Endothelial cell of umbilical vein (primary cell): ENCODE data around the gene SMCO4. TPM values are rescaled to one million over a fixed set of nuclear protein-coding genes. Genes with fewer than 3 reads are reported as not detected.

Experiments used
- BruUV-seq: library from RNA; stranded (reverse); fragments of 400-500 nt; replicated peaks from 2 replicates; lab custom pipeline; 2021; lab: Mats Ljungman, UMichigan
- CTCF ChIA-PET: fragments of 300-600, 350-600 bp; sonication (Branson Sonifier 250); formaldehyde crosslinking; loops from one replicate; lab custom pipeline; 2021; ENCODE audit warnings: antibody characterized with exemption, inconsistent platforms; lab: Charles Lee
- POLR2A ChIA-PET: fragments of 300-600, 350-600 bp; sonication (Branson Sonifier 250); formaldehyde crosslinking; loops from one replicate; lab custom pipeline; 2021; ENCODE audit warnings: antibody characterized with exemption, inconsistent platforms; lab: Charles Lee
- DNase-seq: peaks from one replicate; pipeline ENCODE4 v3.0.0-alpha.2; 2011; ENCODE audit warnings: low read depth, low spot score
- FAIRE-seq: peaks from 2 replicates; lab custom pipeline; 2011; peaks lifted over from hg19 to GRCh38; lab: Jason Lieb, UNC
- H2AFZ ChIP-seq: 2 replicates; pipeline ENCODE4 v1.6.0; 2012; ENCODE audit warnings: low read depth, low read length, control low read depth, inconsistent platforms
- H3K27ac ChIP-seq: 2 replicates; pipeline ENCODE4 v1.5.1; 2011; ENCODE audit warnings: low read depth, mild to moderate bottlenecking, control low read depth, low read length, moderate library complexity; ENCODE audit not compliant: insufficient read depth
- H3K27me3 ChIP-seq, 2 experiments: 2 replicates each; pipeline versions ENCODE4 v1.6.0 to v1.6.1; 2011; ENCODE audit warnings: low read length in 2 of 2, mixed read lengths in 1 of 2; ENCODE audit not compliant: control insufficient read depth in 2 of 2, insufficient read depth in 2 of 2
- H3K36me3 ChIP-seq, 2 experiments: 2 replicates in 1 of 2; 3 replicates in 1 of 2; pipeline ENCODE4 v1.5.1; 2011; ENCODE audit warnings: low read length in 2 of 2, mild to moderate bottlenecking in 1 of 2, moderate library complexity in 1 of 2; ENCODE audit not compliant: control insufficient read depth in 2 of 2, insufficient read depth in 2 of 2; ENCODE audit errors: extremely low read depth in 1 of 2
- H3K4me1 ChIP-seq: 3 replicates; pipeline ENCODE4 v1.5.1; 2011; ENCODE audit warnings: mild to moderate bottlenecking, low read length; ENCODE audit not compliant: control insufficient read depth, insufficient read depth; ENCODE audit errors: extremely low read depth
- H3K4me2 ChIP-seq: 2 replicates; pipeline ENCODE4 v1.6.1; 2011; ENCODE audit warnings: low read length, control low read depth, mixed read lengths; ENCODE audit not compliant: insufficient read depth
- H3K4me3 ChIP-seq, 3 experiments: fragments of 200-600 bp in 1 of 3; sonication (generic), shearing (Covaris generic) in 1 of 3; replicated peaks in 1 of 3; 2 replicates each; pipeline ENCODE4 v1.5.1; 2011 to 2016; ENCODE audit warnings: control low read depth in 3 of 3, low read length in 3 of 3, mild to moderate bottlenecking in 2 of 3, inconsistent platforms in 1 of 3, low read depth in 1 of 3, moderate library complexity in 1 of 3; ENCODE audit not compliant: insufficient read depth in 1 of 3
- H3K79me2 ChIP-seq: 2 replicates; pipeline ENCODE4 v1.6.0; 2012; ENCODE audit warnings: low read length, inconsistent platforms; ENCODE audit not compliant: control insufficient read depth, insufficient read depth
- H3K9ac ChIP-seq: replicated peaks from 2 replicates; pipeline ENCODE3; 2011; ENCODE audit warnings: low read length, control low read depth; ENCODE audit not compliant: insufficient read depth; ENCODE audit errors: extremely low read depth
- H3K9me1 ChIP-seq: replicated peaks from 3 replicates; pipeline ENCODE4 v1.6.0; 2011; ENCODE audit warnings: mild to moderate bottlenecking, low read length; ENCODE audit not compliant: control insufficient read depth, insufficient read depth; ENCODE audit errors: extremely low read depth
- H3K9me3 ChIP-seq: replicated peaks from 2 replicates; pipeline ENCODE4 v1.5.1; 2012; ENCODE audit warnings: low read length, inconsistent platforms; ENCODE audit not compliant: control insufficient read depth, insufficient read depth
- H4K20me1 ChIP-seq: replicated peaks from 2 replicates; pipeline ENCODE3; 2011; ENCODE audit warnings: mild to moderate bottlenecking, low read length; ENCODE audit not compliant: control insufficient read depth, insufficient read depth; ENCODE audit errors: extremely low read depth
- EZH2 ChIP-seq: IDR thresholded peaks from 2 replicates; pipeline ENCODE4 v1.6.1; 2012; ENCODE audit warnings: borderline replicate concordance, low read depth, mild to moderate bottlenecking, moderate library complexity, low read length, inconsistent platforms; ENCODE audit not compliant: severe bottlenecking
- FOS ChIP-seq: IDR thresholded peaks from 2 replicates; pipeline ENCODE4 v1.6.1; 2011; ENCODE audit warnings: mild to moderate bottlenecking, low read length, moderate library complexity, borderline replicate concordance; ENCODE audit not compliant: insufficient read depth
- GATA2 ChIP-seq: IDR thresholded peaks from 2 replicates; pipeline ENCODE4 v1.7.0; 2011; ENCODE audit warnings: low read depth, mild to moderate bottlenecking, moderate library complexity, mixed read lengths, low read length; ENCODE audit not compliant: insufficient read length, insufficient read depth
- JUN ChIP-seq: IDR thresholded peaks from 2 replicates; pipeline ENCODE4 v1.6.1; 2011; ENCODE audit warnings: borderline replicate concordance, low read depth; ENCODE audit not compliant: insufficient read length, insufficient read depth
- MYC ChIP-seq: IDR thresholded peaks from one replicate; pipeline ENCODE4 v1.6.1; 2011; ENCODE audit warnings: mild to moderate bottlenecking, low read depth, low read length
- POLR2A ChIP-seq: IDR thresholded peaks from 2 replicates; pipeline ENCODE4 v1.6.1; 2012; ENCODE audit warnings: low read depth, mild to moderate bottlenecking, control low read depth, low read length
- POLR2AphosphoS5 ChIP-seq: IDR thresholded peaks from 2 replicates; pipeline ENCODE4 v1.6.1; 2012; ENCODE audit warnings: low read depth, mild to moderate bottlenecking, control low read depth, low read length, moderate library complexity; ENCODE audit not compliant: insufficient read depth
- dilution Hi-C: fragments of 300-500 bp; cut with MboI; formaldehyde crosslinking; loops from one replicate; pipeline ENCODE4 v1.15.0; 2019; ENCODE audit warnings: low sequenced_read_pairs; ENCODE audit not compliant: extremely low pct_ligation_motif_present
- intact Hi-C: fragments of 100-400 bp; cut with micrococcal nuclease; formaldehyde crosslinking; loops from one replicate; pipeline ENCODE4 v1.10.0; 2022
- polyA plus RNA-seq, 4 experiments: library from polyadenylated mRNA; depleted of rRNA in 3 of 4; stranded (reverse) in 3 of 4; unstranded in 1 of 4; fragments of >200 nt; gene quantifications; 2 replicates each; pipeline versions ENCODE4 v1.2.1 to v1.2.3, GENCODE V29; 2011 to 2012; ENCODE audit warnings: missing spikeins in 1 of 4
- total RNA-seq: library from RNA; stranded (reverse); gene quantifications from 2 replicates; pipeline ENCODE4 v1.2.3, GENCODE V29; 2021
- TF ChIP-seq, protein P1 (sequence below): IDR thresholded peaks from 2 replicates; pipeline ENCODE4 v1.6.1; 2011; ENCODE audit not compliant: insufficient read depth, insufficient read length
- TF ChIP-seq, protein P2 (sequence below), 2 donors: IDR thresholded peaks; 1 replicate in 1 of 2; 2 replicates in 1 of 2; pipeline ENCODE4 v1.5.1; 2011; ENCODE audit warnings: low read length in 2 of 2, mild to moderate bottlenecking in 2 of 2, moderate library complexity in 2 of 2, control low read depth in 1 of 2, inconsistent platforms in 1 of 2, low read depth in 1 of 2; ENCODE audit not compliant: insufficient read depth in 1 of 2; ENCODE audit errors: extremely low read depth in 1 of 2

SMCO4 gene
- total and polyA plus RNA-seq, 2 donors (not counting 3 experiments of a cell fraction or from before 2014, with no cell fraction given): 14.0 to 21.3 TPM

- Histone ChIP-seq H3K4me1 (no peaks in the 10 kb centered on the region), H3K27me3 (no peaks in the 10 kb centered on the region), H4K20me1 (no peaks in the 10 kb centered on the region), H3K9ac (no peak overlapping the region), H3K36me3 (no peaks in the 10 kb centered on the region), H3K9me3 (no peaks in the 10 kb centered on the region), H3K27ac (no peak overlapping the region), H2AFZ (no peak overlapping the region), H3K79me2 (no peaks in the 10 kb centered on the region), H3K4me2 (no peak overlapping the region), H3K9me1 (no peaks in the 10 kb centered on the region), H3K4me3 (no peak overlapping the region)
- intact Hi-C loops (no loop called here), dilution Hi-C loops (no loop called here)
- ChIA-PET CTCF (interaction anchor here (1.1 to 1.4 kb wide), 2 partner anchors 27 to 280 kb away, joined by 3 read pairs; no protein-coding TSS in a partner anchor), POLR2A (no interaction called here)
- BruUV-seq: no TSS peak
- DNase-seq (no peak), FAIRE-seq (no peak)
- TF ChIP-seq GATA2: no peak
- TF ChIP-seq, protein P1, sequence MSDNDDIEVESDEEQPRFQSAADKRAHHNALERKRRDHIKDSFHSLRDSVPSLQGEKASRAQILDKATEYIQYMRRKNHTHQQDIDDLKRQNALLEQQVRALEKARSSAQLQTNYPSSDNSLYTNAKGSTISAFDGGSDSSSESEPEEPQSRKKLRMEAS: no peak
- TF ChIP-seq, protein P2, sequence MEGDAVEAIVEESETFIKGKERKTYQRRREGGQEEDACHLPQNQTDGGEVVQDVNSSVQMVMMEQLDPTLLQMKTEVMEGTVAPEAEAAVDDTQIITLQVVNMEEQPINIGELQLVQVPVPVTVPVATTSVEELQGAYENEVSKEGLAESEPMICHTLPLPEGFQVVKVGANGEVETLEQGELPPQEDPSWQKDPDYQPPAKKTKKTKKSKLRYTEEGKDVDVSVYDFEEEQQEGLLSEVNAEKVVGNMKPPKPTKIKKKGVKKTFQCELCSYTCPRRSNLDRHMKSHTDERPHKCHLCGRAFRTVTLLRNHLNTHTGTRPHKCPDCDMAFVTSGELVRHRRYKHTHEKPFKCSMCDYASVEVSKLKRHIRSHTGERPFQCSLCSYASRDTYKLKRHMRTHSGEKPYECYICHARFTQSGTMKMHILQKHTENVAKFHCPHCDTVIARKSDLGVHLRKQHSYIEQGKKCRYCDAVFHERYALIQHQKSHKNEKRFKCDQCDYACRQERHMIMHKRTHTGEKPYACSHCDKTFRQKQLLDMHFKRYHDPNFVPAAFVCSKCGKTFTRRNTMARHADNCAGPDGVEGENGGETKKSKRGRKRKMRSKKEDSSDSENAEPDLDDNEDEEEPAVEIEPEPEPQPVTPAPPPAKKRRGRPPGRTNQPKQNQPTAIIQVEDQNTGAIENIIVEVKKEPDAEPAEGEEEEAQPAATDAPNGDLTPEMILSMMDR (IDR thresholded peaks at IDR 0.05; ENCODE audit: extremely low read depth in 1 of 2, insufficient read depth in 1 of 2, low read depth in 1 of 2, low read length in 2 of 2): no peak
Measured at GRCh38 chr11:93514712-93515111, 28.5 kb downstream of the SMCO4 start.

GRCh38 chr11:93513772-93514171 is 29.4 kb downstream of the SMCO4 start:
- Histone ChIP-seq H3K9ac (no peak overlapping the region), H3K4me1 (no peaks in the 10 kb centered on the region), H2AFZ (no peak overlapping the region), H3K79me2 (no peaks in the 10 kb centered on the region), H3K4me3 (no peak overlapping the region), H3K4me2 (no peak overlapping the region), H3K9me3 (no peaks in the 10 kb centered on the region), H3K27ac (no peak overlapping the region), H3K9me1 (no peaks in the 10 kb centered on the region), H3K27me3 (no peaks in the 10 kb centered on the region), H3K36me3 (no peaks in the 10 kb centered on the region), H4K20me1 (no peaks in the 10 kb centered on the region)
- ChIA-PET CTCF (no interaction called here), POLR2A (no interaction called here)
- FAIRE-seq (no peak), DNase-seq (no peak)
- intact Hi-C loops: no loop called here
- no TSS peak for BruUV-seq
- TF ChIP-seq POLR2A (no peak), MYC (no peak), JUN (no peak), FOS (no peak), POLR2AphosphoS5 (no peak), EZH2 (no peak)
- TF ChIP-seq, protein P1: no peak
- TF ChIP-seq, protein P2 (IDR thresholded peaks at IDR 0.05; ENCODE audit: extremely low read depth in 1 of 2, insufficient read depth in 1 of 2, low read depth in 1 of 2, low read length in 2 of 2): no peak
- dilution Hi-C loops: no loop called here
